ENCODE results near the gene CCDC6.

DNA sequence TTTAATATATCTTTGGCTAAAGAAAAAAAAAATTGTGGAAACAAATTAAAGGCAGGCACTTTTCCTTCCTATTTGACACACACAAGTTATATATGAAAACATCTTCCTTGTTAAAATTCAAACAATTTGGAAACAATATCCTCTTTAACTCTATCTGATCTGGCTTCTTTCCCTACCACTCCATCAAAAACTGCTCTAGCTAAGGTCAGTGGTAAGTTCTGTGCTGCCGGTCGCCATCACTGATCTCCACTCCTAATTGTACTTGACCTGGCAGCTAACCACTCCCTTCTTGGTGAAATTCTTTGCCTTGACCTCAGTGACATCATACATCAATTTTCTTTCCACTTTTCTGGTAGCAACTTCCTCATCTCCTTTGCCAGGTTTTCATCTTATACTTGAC, 105.2 kb downstream of the CCDC6 start:
- TF ChIP-seq, protein P1, sequence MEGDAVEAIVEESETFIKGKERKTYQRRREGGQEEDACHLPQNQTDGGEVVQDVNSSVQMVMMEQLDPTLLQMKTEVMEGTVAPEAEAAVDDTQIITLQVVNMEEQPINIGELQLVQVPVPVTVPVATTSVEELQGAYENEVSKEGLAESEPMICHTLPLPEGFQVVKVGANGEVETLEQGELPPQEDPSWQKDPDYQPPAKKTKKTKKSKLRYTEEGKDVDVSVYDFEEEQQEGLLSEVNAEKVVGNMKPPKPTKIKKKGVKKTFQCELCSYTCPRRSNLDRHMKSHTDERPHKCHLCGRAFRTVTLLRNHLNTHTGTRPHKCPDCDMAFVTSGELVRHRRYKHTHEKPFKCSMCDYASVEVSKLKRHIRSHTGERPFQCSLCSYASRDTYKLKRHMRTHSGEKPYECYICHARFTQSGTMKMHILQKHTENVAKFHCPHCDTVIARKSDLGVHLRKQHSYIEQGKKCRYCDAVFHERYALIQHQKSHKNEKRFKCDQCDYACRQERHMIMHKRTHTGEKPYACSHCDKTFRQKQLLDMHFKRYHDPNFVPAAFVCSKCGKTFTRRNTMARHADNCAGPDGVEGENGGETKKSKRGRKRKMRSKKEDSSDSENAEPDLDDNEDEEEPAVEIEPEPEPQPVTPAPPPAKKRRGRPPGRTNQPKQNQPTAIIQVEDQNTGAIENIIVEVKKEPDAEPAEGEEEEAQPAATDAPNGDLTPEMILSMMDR (conservative IDR thresholded peaks at IDR 0.05; ENCODE audit: low read length): no peak
- TF ChIP-seq EZH2phosphoT487 (IDR thresholded peaks at IDR 0.05; ENCODE audit: borderline replicate concordance, low read depth, low read length): no peak

All from OCI-LY7 (cell line).